Measurements from ENCODE around the gene NUCB1. TPM values are rescaled to one million over a fixed set of nuclear protein-coding genes. Genes with fewer than 3 reads are reported as not detected.

Gene NUCB1
- total RNA-seq, 1 experiment from 2014 or later, result 153 TPM

GRCh38 chr19:48965806-48966540, 65.9 kb downstream of the NUCB1 start (continued):
- TF ChIP-seq, protein P1, sequence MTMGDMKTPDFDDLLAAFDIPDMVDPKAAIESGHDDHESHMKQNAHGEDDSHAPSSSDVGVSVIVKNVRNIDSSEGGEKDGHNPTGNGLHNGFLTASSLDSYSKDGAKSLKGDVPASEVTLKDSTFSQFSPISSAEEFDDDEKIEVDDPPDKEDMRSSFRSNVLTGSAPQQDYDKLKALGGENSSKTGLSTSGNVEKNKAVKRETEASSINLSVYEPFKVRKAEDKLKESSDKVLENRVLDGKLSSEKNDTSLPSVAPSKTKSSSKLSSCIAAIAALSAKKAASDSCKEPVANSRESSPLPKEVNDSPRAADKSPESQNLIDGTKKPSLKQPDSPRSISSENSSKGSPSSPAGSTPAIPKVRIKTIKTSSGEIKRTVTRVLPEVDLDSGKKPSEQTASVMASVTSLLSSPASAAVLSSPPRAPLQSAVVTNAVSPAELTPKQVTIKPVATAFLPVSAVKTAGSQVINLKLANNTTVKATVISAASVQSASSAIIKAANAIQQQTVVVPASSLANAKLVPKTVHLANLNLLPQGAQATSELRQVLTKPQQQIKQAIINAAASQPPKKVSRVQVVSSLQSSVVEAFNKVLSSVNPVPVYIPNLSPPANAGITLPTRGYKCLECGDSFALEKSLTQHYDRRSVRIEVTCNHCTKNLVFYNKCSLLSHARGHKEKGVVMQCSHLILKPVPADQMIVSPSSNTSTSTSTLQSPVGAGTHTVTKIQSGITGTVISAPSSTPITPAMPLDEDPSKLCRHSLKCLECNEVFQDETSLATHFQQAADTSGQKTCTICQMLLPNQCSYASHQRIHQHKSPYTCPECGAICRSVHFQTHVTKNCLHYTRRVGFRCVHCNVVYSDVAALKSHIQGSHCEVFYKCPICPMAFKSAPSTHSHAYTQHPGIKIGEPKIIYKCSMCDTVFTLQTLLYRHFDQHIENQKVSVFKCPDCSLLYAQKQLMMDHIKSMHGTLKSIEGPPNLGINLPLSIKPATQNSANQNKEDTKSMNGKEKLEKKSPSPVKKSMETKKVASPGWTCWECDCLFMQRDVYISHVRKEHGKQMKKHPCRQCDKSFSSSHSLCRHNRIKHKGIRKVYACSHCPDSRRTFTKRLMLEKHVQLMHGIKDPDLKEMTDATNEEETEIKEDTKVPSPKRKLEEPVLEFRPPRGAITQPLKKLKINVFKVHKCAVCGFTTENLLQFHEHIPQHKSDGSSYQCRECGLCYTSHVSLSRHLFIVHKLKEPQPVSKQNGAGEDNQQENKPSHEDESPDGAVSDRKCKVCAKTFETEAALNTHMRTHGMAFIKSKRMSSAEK (CRISPR knock-in tag; IDR thresholded peaks at IDR 0.05; ENCODE audit: borderline replicate concordance), result no peak
- TF ChIP-seq TEAD1 (CRISPR knock-in tag; IDR thresholded peaks at IDR 0.05), result no peak
- no peak for TF ChIP-seq ZNF423 (CRISPR knock-in tag; IDR thresholded peaks at IDR 0.05)

- DNase-seq (ENCODE audit: low spot score) (no peak), ATAC-seq (no peak)
- no peak overlapping the region for H3K27ac Mint-ChIP-seq
- peaks cover 39% of the 10 kb centered on the region for H3K4me1 Mint-ChIP-seq
- POLR2A ChIA-PET, result interaction anchor here (1.3 to 1.5 kb wide), 2 partner anchors 12 to 27 kb away, joined by 3 to 4 read pairs; partner anchors contain the start of genes BAX and RUVBL2
- H3K27me3 Mint-ChIP-seq (ENCODE audit: low read depth), result no peaks in the 10 kb centered on the region
- peaks cover 45% of the 10 kb centered on the region for H3K36me3 Mint-ChIP-seq
- peak overlapping the region; percentile 99 for H3K4me3 Mint-ChIP-seq
- CTCF ChIA-PET, result interaction anchor here (0.5 to 2.6 kb wide), 6 partner anchors 9 to 236 kb away, joined by 3 to 13 read pairs (median 6); partner anchors contain the start of genes GYS1 and RUVBL2
- peaks cover 4% of the 10 kb centered on the region for H3K9me3 Mint-ChIP-seq
- TF ChIP-seq ZNF425 (CRISPR knock-in tag; conservative IDR thresholded peaks at IDR 0.05) (no peak), ELF4 (CRISPR knock-in tag; IDR thresholded peaks at IDR 0.05; ENCODE audit: low read depth) (no peak), AR (CRISPR knock-in tag; IDR thresholded peaks at IDR 0.05) (0 out of 2 replicates have a peak, but pooled peaks have one; percentile 41), ZNF138 (CRISPR knock-in tag; conservative IDR thresholded peaks at IDR 0.05) (no peak), FOXP1 (CRISPR knock-in tag; IDR thresholded peaks at IDR 0.05; ENCODE audit: borderline replicate concordance) (no peak), ESRRA (CRISPR knock-in tag; IDR thresholded peaks at IDR 0.05; ENCODE audit: borderline replicate concordance) (no peak), KAT7 (CRISPR knock-in tag; IDR thresholded peaks at IDR 0.05; ENCODE audit: borderline replicate concordance) (no peak), GRHL2 (CRISPR knock-in tag; IDR thresholded peaks at IDR 0.05; ENCODE audit: insufficient replicate concordance, severe bottlenecking) (no peak), CREM (CRISPR knock-in tag; IDR thresholded peaks at IDR 0.05) (no peak), ZMAT4 (CRISPR knock-in tag; IDR thresholded peaks at IDR 0.05) (peak; percentile 60; the same call in 1 of the 2 replicates), ZNF317 (CRISPR knock-in tag; IDR thresholded peaks at IDR 0.05; ENCODE audit: borderline replicate concordance, low read depth) (no peak), ZNF121 (CRISPR knock-in tag; IDR thresholded peaks at IDR 0.05) (no peak)
- TF ChIP-seq, protein P2, sequence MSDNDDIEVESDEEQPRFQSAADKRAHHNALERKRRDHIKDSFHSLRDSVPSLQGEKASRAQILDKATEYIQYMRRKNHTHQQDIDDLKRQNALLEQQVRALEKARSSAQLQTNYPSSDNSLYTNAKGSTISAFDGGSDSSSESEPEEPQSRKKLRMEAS (CRISPR knock-in tag; IDR thresholded peaks at IDR 0.05), result no peak
- TF ChIP-seq, protein P1 (CRISPR knock-in tag; IDR thresholded peaks at IDR 0.05; ENCODE audit: borderline replicate concordance), result no peak
- TF ChIP-seq, protein P3, sequence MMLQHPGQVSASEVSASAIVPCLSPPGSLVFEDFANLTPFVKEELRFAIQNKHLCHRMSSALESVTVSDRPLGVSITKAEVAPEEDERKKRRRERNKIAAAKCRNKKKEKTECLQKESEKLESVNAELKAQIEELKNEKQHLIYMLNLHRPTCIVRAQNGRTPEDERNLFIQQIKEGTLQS (CRISPR knock-in tag; conservative IDR thresholded peaks at IDR 0.05), result no peak
Measured at GRCh38 chr19:48966541-48967345, 66.6 kb downstream of the NUCB1 start.

All from WTC11 (cell line).